DMS79 (cell line): ENCODE data around the gene CELF4.

ENCODE experiments used
- DNase-seq: peaks from one replicate; lab custom pipeline; 2025; lab: John Stamatoyannopoulos, UW

CELF4 gene

DNA sequence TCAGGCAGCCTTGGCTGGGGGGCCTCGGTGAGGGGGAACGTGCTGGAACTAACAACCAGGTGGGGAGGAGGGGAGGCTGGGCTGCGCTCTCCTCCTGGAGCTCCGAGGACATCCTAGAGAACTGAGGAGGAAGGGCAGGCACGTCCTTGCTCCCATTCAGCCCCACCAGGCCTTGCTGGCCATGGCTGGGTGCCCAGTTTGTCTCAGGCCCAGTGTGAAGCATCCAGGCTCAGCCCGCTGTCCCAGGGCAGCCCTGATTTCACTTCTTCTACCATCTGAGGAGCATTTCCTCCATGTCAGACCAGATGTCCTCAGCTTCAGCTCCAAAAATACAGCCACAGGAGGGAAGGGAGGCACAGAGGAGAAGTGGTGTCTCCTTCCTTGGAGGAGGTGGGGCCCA, 125.4 kb downstream of the CELF4 start:
- DNase-seq: no peak

DNA sequence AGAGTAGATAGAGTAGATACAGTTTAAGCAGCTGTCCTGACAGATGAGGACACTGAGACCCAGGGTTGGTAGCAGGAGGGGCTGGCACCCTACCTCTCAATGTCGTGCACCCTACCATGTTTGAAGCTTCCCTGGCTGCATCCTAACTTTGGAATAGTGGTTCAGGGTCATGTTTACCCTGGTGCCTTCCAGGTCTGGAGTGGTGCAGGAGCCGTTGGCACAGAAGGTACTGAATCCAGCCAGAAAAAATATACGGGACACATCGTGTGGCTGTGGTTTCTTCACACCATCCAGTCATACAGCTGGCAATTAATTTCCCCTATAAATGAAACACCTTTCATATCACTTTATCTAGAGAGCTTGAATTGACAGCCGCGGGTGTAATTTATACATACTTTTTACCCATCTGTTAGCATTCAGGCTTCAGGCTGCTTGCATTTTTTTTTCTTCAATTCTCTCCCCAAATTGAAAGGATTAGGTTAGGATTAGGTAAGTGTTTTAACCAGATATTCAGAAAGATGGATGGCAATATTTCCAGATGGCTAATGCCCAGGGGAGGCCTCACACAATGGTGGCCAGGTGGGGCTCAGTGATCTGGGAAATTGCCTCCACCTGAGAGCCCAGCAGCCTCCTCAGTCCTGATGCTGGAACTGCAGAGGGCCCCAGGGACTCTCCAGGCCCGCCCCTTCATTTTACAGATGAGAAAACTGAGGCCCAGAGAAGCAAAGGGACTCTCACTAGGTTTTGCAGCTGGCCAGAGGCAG, 127.0 kb downstream of the CELF4 start:
- no peak for DNase-seq

DNA sequence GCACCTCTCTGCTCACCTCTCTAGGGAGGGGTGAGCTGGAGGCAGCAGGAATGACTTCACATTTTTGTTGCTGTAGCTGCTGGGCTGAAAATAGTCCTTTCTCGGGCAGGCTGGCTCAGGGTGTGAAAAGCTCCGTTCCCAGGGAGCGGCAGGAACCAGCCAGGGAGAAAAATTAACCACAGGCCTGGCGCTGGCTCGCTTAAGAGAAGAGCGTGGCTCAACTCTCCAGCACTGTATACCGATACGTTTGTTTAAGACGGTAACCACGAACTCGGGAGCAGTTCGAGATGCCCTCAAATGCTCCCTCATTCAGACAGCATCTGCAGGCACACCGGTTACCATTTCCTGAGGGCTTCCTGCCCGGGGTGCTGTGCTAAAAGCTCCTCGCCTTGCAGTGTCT, 129.6 kb downstream of the CELF4 start:
- DNase-seq: peak; percentile 22

DNA sequence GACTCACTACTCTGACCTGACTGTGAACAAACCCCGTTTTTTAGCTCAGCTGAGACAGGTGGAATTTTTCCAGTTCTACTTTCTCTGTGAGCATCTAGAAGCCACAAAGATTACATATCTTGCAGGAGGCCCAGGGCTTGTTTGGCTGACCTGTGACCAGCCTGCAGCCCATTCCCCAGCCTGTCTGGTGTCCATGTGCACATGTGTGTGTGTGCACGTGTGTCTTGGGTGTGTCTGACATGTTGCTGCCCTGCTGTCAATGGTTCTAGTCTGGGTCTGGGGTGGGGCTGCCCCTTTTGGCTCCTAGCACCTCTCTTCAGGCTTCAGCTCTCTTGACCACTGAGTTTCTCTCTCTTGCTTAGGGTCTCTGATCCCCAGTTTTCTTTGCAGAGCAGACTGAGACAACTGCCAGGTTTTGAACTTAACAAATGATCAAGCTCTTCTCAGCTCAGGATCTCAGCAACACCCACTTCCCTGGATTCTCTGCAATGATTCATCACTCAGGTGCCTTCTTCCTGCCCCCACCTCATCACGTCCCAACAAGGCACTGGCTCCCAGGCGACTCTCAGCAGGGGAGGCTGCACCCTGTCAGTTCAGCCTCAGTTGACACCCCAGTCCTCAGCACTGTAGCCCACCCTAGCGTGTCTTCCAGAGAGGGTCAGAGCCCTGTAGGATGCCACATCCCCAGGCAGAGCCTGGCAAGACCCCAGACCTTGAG, 130.3 kb downstream of the CELF4 start:
- DNase-seq: no peak

DNA sequence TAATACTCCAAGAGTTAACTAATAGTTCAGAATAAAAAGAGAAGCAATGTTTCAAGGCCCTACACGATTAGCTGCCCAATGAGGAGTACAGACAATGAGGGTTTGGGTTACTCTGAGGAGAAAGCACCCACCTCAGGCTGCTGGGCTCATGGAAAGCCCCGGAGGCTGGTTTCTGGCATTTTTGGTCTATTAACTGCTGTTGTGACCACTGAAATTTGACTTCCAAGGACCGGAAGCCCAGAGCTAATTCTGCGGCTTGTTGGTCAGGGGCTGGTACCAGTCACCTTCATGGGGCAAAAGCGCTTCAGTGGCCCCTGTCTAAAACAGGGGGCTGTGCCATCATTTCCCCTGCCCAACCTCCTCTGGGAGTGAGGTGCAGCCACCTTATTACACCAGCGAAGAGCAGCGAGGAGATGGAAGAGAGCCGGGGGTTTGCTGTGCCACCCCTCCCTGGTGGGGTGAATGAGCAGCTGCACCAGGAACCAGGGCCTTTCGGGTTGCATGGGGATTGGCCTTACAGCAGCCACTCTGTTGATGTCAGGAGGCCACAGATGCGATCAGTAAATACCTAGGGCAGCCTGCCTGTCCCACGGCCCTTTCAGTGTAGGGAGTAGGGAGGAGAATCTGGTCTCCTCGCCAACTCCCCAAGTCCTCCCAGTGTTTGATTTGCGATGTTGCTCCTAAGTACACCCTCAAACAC, 131.3 kb downstream of the CELF4 start:
- DNase-seq: no peak

DNA sequence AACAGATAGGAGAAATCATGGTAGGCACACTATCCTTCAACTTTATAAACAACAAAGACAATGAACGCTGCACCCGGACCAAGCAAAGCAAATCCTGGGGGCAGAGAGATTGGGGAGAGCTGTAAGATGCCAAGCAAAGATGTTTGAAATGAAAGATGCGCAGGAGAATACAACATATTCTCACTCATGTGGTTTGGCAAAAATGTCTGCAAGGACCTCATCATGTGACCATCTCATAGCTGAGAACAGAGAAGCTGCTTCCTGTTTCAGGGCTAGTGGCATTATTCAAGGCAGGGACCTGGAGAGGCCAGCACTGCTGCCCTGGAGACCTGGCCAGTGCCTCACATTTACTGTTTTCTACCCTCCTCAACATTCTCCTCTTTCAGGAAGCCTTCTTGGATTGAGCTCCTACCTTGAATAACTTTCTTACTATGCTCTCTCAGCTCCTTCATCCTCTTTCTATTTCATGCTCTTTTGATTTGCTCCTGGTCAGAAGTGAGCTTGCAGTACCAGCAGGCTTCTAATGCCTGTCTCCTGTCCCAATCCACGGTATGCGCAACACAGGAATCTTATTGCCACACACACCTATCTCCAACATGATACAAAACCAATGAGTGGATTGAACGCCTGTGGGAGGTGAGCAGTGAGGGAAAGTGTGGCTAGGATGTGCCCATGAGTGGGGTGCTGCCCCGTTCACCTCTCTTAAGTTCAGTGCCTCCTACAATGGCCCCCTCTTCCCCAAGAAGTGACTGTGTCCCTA, 133.0 kb downstream of the CELF4 start:
- no peak for DNase-seq

DNA sequence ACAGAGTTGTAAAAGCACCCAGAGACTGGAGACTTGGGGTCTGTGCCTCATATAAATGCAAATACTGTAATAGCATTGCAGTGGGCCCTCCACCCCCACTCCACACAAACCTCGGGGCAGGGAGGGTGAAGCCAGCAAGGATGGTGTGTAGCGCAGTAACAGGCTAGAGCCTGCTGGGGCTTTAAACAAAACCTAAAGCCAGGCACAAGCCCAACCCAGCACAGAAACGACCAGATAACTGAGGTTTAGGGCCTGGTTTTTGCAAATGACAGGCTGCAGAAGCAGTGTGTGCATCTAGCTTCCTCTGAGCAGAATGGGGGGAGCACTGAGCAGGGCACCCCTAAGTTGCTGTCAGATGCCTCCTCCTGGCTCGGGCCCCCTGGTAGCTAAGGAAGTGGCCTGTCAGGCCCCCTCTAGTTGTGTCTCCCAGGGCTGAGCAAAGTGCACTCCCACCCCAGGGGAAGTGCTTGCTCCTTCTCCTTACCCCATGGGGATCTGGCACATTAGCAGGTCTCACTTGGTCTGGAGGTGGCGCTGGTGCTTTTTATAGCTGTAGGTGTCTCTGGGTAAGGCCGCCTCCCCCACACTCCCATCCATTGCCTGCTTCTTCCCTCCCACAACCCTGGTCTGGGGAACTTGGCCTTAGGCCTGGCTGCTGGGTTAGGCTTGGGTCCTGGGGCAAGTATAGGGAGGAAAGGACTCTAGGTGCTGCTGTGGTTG, 135.1 kb downstream of the CELF4 start:
- no peak for DNase-seq

DNA sequence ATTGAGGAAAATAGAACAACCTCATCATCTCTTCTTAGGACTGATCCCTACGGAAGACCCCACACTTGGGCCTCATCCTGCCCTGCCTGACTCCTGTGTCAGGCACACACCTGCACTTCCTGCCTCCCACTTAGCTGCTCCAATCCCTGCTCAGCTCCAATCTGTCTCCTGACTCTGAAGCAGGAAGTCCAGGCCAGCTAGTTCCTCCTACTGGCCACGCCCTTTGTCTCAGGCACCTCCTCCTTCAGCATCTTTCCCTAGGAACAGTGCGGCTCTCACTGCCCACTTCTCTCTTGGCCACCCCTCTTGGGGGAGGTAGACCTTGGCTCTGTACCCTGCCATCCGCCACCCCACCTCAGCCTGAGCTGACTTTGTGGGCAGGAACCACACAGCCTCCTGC, 135.8 kb downstream of the CELF4 start:
- DNase-seq: no peak

DNA sequence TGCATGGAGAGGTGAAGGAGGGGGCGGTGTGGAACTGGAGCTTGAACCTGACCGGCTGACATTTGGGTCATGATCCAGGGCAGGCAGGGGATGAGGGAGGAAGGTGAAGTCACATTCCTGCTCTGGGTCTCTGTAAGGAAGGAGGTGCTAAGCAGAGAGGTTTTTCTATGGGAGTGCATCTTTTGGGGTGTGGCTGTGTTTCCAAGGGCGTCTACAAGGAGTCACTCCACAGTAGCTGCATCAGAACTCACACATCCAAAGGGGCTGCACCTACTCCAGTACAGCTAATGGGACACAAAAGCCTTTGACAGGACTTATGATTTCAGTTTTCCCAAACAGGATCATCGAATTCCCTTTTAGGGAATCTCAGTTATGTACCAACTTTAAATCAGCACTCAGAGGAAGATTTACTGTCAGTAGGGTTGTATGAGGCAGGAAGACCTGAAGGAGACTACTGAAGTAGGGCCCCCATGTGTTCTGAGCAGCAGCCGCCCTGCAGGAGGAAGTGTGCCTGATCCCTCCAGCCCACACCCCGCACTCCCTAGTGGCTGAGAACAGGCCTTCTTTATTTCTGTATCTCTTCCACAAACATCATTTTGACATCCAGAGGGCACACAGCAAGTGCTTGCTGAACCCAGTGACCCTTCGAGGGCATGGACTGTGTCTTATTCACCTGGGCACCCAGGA, 137.2 kb downstream of the CELF4 start:
- DNase-seq: no peak

DNA sequence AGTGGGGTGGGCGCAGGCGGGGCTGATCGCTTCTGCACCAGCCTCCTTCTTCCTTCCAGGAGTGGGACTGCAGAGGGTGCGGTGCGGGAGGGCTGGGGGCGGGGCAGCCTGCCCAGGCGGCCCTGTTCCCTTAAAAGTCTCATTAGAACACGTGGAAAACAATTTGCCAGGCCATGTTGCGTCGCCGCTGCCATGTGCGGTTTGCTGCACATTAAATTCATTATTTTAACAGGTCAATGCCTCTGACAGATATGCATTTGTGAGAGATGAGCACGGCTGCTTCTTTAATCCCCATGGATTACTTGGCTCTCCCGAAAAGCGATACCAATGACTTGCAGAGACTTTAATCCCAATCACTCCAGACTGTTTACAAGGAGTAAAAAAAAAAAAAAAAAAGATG, 139.0 kb downstream of the CELF4 start:
- DNase-seq: no peak

DNA sequence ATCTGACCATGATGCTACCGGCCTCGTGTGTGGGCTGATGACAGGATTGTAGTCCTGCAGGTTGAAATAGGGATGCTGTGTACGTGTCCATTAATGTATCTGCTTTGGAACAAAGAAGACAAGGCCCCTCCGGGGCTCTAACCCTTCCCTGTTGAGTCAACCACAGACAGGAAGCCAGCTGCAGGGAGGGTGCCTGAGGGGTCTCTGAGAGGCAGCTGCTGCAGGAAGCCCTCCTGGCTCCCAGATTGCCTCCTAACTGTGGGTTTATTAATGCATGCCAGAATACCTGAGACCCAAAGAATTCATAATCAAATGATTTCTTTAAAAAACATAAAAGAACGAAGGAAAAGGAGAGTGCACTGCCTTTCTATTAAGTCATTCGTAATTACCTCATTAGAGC, 140.4 kb downstream of the CELF4 start:
- no peak for DNase-seq

DNA sequence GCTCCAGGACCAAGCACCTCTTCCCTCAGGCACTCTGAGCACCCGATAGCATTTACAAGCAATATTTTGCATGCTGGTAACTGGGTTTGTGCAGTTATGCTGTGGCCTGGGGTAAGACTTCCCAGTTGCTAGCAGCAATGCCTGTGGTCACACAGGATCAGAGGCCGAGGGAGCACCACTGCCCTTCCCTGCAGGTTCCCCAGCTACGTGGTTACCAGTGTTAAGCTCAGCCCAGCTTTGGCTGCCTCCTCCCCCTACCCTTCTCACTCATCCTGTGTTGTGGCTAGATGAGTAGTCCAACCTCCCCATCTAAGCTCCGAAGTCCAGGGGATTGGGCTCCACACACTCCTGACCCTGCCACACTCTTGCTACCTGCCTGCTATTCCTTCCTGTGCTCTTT, 141.1 kb downstream of the CELF4 start:
- DNase-seq: no peak

DNA sequence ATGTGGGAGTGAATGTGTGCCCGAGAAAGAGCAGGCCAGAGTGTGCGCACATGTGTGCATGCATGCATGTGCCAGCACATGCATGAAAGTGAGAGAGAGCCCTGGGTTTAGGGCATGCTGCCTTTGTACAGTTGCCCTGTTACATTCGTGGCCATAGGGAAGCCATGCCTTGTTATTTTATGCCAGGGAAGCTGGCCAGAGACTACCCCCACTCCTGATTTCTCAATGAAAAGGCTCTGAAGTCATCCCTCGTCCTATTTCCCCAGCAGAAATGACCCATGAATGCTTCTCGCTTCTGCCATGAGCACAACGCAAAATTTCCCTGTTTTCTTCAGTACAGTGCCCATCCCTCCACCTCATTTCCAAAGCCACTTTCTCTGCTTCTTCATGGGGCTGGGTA, 143.0 kb downstream of the CELF4 start:
- no peak for DNase-seq

DNA sequence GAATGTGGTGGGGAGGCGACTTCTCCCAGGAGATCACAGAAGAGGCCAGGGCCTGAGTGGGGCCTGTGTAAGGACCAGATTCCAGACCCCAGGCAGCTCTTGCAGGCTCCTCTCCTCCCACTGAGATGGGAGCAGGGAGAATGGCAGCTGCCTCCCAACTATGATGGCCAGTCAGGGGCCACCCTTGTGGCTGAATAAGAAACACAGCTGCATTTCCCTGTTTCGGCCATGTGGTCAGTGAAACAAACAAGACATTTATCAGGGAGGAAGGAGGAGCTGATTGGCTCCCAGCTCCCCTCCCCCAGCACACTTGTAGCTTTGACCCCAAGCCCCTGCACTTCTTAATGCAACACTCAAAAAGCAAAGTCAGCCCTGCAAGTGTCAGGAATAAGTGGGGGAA, 143.5 kb downstream of the CELF4 start:
- no peak for DNase-seq

DNA sequence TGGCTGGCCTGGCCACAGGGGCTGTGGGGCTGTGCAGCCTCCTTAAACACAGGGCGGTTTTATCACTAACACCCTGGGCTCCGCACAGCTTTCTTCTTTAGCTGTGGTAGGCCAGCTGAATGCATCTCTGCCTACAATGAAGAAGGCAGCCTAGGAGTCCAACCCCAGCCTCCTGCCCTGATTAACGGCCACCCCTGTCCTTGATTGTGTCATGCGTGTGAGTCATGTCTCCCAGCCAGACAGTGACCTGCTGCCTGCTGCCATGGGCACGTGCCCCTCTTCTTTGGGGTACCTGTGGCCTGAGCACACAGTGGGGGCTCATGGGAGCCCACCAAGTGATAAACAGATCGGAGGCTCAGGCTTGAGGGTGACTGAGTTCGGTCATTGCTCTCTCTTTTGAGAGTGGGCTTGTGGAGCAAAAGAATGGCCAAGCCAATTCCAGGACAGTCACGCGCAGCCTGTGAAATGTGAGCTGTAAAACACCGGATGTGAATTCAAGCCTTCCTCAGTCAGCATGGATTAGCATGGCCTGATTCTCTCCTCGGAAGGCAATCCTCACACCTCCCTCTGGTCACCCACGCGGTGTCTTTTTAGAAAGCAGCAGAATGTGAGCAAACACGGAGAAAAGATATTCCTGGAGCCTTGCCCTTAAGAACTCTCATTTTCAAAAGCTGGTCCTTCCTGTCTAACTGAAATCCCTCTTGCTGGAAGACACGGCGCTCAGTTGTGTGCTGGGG, 144.1 kb downstream of the CELF4 start:
- no peak for DNase-seq

DNA sequence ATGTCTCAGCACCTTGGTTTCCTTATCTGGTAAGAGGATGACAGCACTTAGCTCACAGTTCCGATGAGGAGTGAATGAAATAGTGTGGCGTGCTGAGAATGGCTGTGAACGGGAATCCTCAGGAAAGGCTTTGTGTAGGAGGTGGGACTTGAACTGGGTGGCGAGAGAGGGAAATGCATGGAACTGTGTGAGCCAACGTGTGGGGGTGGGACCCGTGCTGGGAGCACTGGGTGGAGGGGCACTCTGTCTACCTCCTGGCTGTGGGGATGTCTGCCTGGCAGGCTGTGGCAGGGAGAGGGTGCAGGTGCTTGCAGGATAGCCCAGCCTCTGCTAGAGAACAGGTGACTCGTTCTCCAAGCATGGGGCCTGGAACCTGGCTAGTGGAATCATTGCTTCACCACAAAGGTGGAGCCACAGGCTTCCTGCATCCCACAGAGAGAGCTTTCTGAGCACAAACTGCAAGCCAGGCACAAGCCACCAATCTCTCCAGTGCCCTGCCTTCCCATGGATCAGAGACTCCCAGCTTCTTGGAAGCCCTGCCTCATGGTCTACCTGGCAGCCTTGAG, 145.2 kb downstream of the CELF4 start:
- no peak for DNase-seq

DNA sequence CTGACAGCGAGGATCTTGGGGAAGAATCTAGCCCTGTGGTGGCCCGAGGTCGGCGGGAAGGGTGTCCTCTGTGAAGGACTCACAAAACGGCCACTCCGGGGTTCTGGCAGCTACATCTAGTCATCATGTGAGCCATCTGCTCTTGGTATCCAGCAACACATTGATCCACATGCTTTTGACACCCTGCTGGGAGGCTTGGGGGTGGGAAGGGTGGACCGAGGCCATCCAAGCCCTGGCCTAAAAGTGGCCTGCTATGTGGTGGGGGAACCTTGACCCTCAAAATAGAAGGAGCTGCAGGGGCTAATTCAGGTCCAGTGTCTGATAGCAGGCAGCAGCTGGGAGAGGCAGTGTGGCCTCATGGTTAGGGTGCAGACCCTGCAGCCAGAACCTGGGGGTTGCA, 145.7 kb downstream of the CELF4 start:
- no peak for DNase-seq

DNA sequence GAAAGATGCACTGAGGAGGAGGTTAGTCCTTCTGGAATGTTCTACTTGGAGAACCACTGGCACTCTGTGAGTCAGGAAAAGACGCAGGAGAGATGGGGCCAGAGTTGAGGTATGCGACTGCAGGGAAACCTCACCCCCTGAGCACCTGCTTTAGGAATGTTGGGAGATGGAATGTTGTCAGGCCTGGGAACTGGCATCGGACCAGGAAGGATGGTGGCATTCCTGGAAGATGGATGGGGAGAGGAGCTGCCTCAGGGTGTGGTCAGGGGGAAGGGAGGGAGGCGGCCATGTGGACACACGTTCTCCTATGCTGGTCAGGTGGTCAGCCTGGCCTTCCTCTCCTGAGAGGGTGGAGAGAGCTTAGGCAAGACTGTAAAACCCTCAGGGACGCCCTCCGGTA, 146.3 kb downstream of the CELF4 start:
- DNase-seq: no peak

DNA sequence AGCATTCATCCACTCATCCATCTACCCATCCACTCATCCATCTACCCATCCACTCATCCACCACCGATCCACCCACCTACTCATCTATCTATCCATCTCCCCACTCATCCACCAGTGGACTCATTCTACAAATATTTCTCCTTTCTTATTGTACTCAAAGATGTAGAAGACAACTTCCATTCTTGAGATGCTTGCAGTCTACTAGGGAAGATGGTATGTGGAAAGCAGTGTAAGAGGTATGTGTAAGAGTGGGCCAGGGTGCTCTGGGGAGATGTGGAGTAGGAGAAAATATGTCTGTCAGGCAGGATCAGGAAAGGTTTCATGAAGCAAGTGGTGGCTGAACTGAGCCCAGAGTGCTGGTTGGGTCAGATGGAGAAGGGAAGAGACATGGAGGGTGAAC, 150.8 kb downstream of the CELF4 start:
- no peak for DNase-seq

DNA sequence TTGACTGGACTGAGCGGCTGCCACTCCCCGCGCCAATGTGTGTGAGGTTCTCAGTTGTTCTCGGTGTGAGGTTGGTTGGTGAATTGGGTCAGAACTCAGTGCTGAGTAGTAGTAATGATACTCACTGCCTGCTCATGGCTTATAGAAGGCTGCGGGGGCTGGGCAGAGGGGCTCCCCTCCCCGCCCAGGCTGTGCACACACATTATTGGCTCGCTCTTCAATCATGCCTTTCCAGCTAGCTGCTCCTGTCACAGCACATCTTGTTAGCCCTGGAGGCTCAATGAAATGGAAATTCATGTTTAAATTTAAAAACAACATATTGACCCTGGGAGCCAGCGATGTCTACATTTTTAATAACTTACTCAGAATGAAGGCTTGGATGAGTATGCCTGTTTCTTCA, 152.8 kb downstream of the CELF4 start:
- no peak for DNase-seq
